Liver (tissue), 9 donors: ENCODE measurements around the gene SBF2. TPM values are rescaled to one million over a fixed set of nuclear protein-coding genes. Genes with fewer than 3 reads are reported as not detected.

Experiments
- DNase-seq: peaks from one replicate; pipeline ENCODE4 v3.0.0-alpha.2; 2017; ENCODE audit warnings: low spot score
- H3K27ac ChIP-seq, 2 donors: one replicate each; pipeline ENCODE4 v1.7.0; 2013; ENCODE audit warnings: inconsistent platforms in 2 of 2, low read length in 2 of 2, control low read depth in 1 of 2, low read depth in 1 of 2, mild to moderate bottlenecking in 1 of 2
- H3K27me3 ChIP-seq, 4 donors: one replicate each; pipeline versions ENCODE4 v1.6.1 to v1.7.0; 2013; ENCODE audit warnings: low read length in 3 of 4, inconsistent platforms in 1 of 4, mild to moderate bottlenecking in 1 of 4, moderate library complexity in 1 of 4; ENCODE audit not compliant: control insufficient read depth in 4 of 4, insufficient read depth in 4 of 4
- H3K36me3 ChIP-seq, 4 donors: one replicate each; pipeline versions ENCODE4 v1.6.1 to v1.7.0; 2013; ENCODE audit warnings: low read length in 3 of 4, mild to moderate bottlenecking in 3 of 4, low read depth in 1 of 4, moderate library complexity in 1 of 4; ENCODE audit not compliant: control insufficient read depth in 4 of 4, insufficient read depth in 3 of 4
- H3K4me1 ChIP-seq, 4 donors: one replicate each; pipeline versions ENCODE4 v1.6.1 to v1.7.0; 2013; ENCODE audit warnings: low read length in 3 of 4, mild to moderate bottlenecking in 3 of 4, moderate library complexity in 1 of 4; ENCODE audit not compliant: control insufficient read depth in 4 of 4, insufficient read depth in 4 of 4
- H3K4me3 ChIP-seq, 3 donors: one replicate each; pipeline versions ENCODE4 v1.6.1 to v1.7.0; 2013; ENCODE audit warnings: low read length in 3 of 3, control low read depth in 1 of 3, low read depth in 1 of 3, mild to moderate bottlenecking in 1 of 3
- H3K9ac ChIP-seq, 2 donors: one replicate each; pipeline ENCODE4 v1.7.0; 2013; ENCODE audit warnings: low read length in 2 of 2, mild to moderate bottlenecking in 2 of 2, moderate library complexity in 2 of 2, control low read depth in 1 of 2, low read depth in 1 of 2
- H3K9me3 ChIP-seq, 4 donors: one replicate each; pipeline versions ENCODE4 v1.6.1 to v1.7.0; 2013; ENCODE audit warnings: low read length in 3 of 4; ENCODE audit not compliant: control insufficient read depth in 4 of 4
- CTCF ChIP-seq: fragments of 150-350 bp; IDR thresholded peaks from 2 replicates; pipeline ENCODE4 v1.5.1; 2017; ENCODE audit warnings: improper control_type of control experiment, low read depth, low read length; ENCODE audit not compliant: missing input control
- EGR1 ChIP-seq, 2 donors: IDR thresholded peaks; 2 replicates each; pipeline ENCODE4 v1.6.1; 2016 to 2018; ENCODE audit warnings: antibody characterized with exemption in 2 of 2, low read depth in 2 of 2
- FOXA1 ChIP-seq: IDR thresholded peaks from 2 replicates; pipeline ENCODE4 v1.6.1; 2016; ENCODE audit warnings: antibody characterized with exemption
- FOXA2 ChIP-seq: IDR thresholded peaks from 2 replicates; pipeline ENCODE4 v1.6.1; 2016; ENCODE audit warnings: antibody characterized with exemption
- GABPA ChIP-seq, 2 donors: IDR thresholded peaks in 1 of 2; conservative IDR thresholded peaks in 1 of 2; 2 replicates each; pipeline ENCODE4 v1.6.1; 2016; ENCODE audit warnings: antibody characterized with exemption in 2 of 2, mild to moderate bottlenecking in 1 of 2, moderate library complexity in 1 of 2
- HNF4A ChIP-seq, 2 donors: conservative IDR thresholded peaks; 2 replicates each; pipeline ENCODE4 v1.6.1; 2016; ENCODE audit warnings: antibody characterized with exemption in 2 of 2, mild to moderate bottlenecking in 2 of 2
- HNF4G ChIP-seq: IDR thresholded peaks from 2 replicates; pipeline ENCODE4 v1.6.1; 2016; ENCODE audit warnings: antibody characterized with exemption
- JUND ChIP-seq, 2 donors: IDR thresholded peaks; 2 replicates each; pipeline ENCODE4 v1.6.1; 2016; ENCODE audit warnings: antibody characterized with exemption in 2 of 2
- MAX ChIP-seq: IDR thresholded peaks from 2 replicates; pipeline ENCODE4 v1.6.1; 2016; ENCODE audit warnings: antibody characterized with exemption
- NR2F2 ChIP-seq: IDR thresholded peaks from 2 replicates; pipeline ENCODE4 v1.6.1; 2016; ENCODE audit warnings: antibody characterized with exemption
- RAD21 ChIP-seq, 2 donors: IDR thresholded peaks; 2 replicates each; pipeline ENCODE4 v1.6.1; 2016; ENCODE audit warnings: antibody characterized with exemption in 2 of 2, mild to moderate bottlenecking in 2 of 2
- RXRA ChIP-seq, 2 donors: IDR thresholded peaks; 2 replicates each; pipeline ENCODE4 v1.6.1; 2017 to 2018; ENCODE audit warnings: antibody characterized with exemption in 2 of 2, mild to moderate bottlenecking in 1 of 2
- SP1 ChIP-seq: IDR thresholded peaks from 2 replicates; pipeline ENCODE4 v1.6.1; 2018; ENCODE audit warnings: antibody characterized with exemption, mild to moderate bottlenecking
- TAF1 ChIP-seq: conservative IDR thresholded peaks from 2 replicates; pipeline ENCODE4 v1.6.1; 2016; ENCODE audit warnings: antibody characterized with exemption, mild to moderate bottlenecking
- YY1 ChIP-seq: IDR thresholded peaks from 2 replicates; pipeline ENCODE4 v1.6.1; 2016; ENCODE audit warnings: antibody characterized with exemption, mild to moderate bottlenecking
- WGBS: extraction: QIAGEN DNeasy Blood & Tissue Kit; methylation state at CpG from one replicate; pipeline ENCODE4 v1.1.7; 2013; 5-methylcytosine and 5-hydroxymethylcytosine counted together
- polyA plus RNA-seq, 2 donors: library from polyadenylated mRNA; stranded (reverse) in 1 of 2; unstranded in 1 of 2; fragments of 200-250 nt in 1 of 2; fragments of >200 nt in 1 of 2; fragmentation: Nextera tagmentation in 1 of 2; extraction: Ambion mirVana in 1 of 2; gene quantifications; one replicate each; pipeline versions ENCODE4 v1.2.1 to v1.2.3, GENCODE V29; 2013 to 2015
- total RNA-seq, 2 donors: library from RNA; depleted of rRNA; stranded (reverse); fragments of >200 nt; gene quantifications; one replicate each; pipeline ENCODE4 v1.2.3, GENCODE V29; 2014
- TF ChIP-seq, protein P1 (sequence below): IDR thresholded peaks from 2 replicates; pipeline ENCODE4 v1.6.1; 2016; ENCODE audit warnings: antibody characterized with exemption, mild to moderate bottlenecking
- TF ChIP-seq, protein P2 (sequence below): IDR thresholded peaks from 2 replicates; pipeline ENCODE4 v1.6.1; 2016; ENCODE audit warnings: antibody characterized with exemption
- TF ChIP-seq, protein P3 (sequence below): IDR thresholded peaks from 2 replicates; pipeline ENCODE4 v1.6.1; 2016; ENCODE audit warnings: antibody characterized with exemption
- donor health status: healthy.
- donor health status: healthy.
- donor health status: healthy.
- donor health status: healthy.
- donor health status: healthy.

The SBF2 gene
- total and polyA plus RNA-seq, 4 donors: 7.5 to 31.3 (median 14.7) TPM

- WGBS: 98% methylated on average over 2 of the region's 2 CpGs
- TF ChIP-seq CTCF (no peak), JUND (IDR thresholded peaks at IDR 0.05) (no peak), FOXA1 (no peak), SP1 (no peak), YY1 (no peak), RAD21 (IDR thresholded peaks at IDR 0.05) (no peak), MAX (no peak), HNF4A (conservative IDR thresholded peaks at IDR 0.05) (no peak), EGR1 (IDR thresholded peaks at IDR 0.05; ENCODE audit: low read depth in 2 of 2) (no peak), HNF4G (no peak), RXRA (IDR thresholded peaks at IDR 0.05) (no peak), GABPA (IDR thresholded peaks at IDR 0.05 in 1 of 2, conservative IDR thresholded peaks at IDR 0.05 in 1 of 2) (no peak), NR2F2 (no peak), FOXA2 (no peak), TAF1 (no peak)
- TF ChIP-seq, protein P1, sequence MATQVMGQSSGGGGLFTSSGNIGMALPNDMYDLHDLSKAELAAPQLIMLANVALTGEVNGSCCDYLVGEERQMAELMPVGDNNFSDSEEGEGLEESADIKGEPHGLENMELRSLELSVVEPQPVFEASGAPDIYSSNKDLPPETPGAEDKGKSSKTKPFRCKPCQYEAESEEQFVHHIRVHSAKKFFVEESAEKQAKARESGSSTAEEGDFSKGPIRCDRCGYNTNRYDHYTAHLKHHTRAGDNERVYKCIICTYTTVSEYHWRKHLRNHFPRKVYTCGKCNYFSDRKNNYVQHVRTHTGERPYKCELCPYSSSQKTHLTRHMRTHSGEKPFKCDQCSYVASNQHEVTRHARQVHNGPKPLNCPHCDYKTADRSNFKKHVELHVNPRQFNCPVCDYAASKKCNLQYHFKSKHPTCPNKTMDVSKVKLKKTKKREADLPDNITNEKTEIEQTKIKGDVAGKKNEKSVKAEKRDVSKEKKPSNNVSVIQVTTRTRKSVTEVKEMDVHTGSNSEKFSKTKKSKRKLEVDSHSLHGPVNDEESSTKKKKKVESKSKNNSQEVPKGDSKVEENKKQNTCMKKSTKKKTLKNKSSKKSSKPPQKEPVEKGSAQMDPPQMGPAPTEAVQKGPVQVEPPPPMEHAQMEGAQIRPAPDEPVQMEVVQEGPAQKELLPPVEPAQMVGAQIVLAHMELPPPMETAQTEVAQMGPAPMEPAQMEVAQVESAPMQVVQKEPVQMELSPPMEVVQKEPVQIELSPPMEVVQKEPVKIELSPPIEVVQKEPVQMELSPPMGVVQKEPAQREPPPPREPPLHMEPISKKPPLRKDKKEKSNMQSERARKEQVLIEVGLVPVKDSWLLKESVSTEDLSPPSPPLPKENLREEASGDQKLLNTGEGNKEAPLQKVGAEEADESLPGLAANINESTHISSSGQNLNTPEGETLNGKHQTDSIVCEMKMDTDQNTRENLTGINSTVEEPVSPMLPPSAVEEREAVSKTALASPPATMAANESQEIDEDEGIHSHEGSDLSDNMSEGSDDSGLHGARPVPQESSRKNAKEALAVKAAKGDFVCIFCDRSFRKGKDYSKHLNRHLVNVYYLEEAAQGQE: no peak
- TF ChIP-seq, protein P2, sequence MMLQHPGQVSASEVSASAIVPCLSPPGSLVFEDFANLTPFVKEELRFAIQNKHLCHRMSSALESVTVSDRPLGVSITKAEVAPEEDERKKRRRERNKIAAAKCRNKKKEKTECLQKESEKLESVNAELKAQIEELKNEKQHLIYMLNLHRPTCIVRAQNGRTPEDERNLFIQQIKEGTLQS: no peak
- TF ChIP-seq, protein P3, sequence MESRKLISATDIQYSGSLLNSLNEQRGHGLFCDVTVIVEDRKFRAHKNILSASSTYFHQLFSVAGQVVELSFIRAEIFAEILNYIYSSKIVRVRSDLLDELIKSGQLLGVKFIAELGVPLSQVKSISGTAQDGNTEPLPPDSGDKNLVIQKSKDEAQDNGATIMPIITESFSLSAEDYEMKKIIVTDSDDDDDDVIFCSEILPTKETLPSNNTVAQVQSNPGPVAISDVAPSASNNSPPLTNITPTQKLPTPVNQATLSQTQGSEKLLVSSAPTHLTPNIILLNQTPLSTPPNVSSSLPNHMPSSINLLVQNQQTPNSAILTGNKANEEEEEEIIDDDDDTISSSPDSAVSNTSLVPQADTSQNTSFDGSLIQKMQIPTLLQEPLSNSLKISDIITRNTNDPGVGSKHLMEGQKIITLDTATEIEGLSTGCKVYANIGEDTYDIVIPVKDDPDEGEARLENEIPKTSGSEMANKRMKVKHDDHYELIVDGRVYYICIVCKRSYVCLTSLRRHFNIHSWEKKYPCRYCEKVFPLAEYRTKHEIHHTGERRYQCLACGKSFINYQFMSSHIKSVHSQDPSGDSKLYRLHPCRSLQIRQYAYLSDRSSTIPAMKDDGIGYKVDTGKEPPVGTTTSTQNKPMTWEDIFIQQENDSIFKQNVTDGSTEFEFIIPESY: no peak
- Histone ChIP-seq H3K4me3 (no peak overlapping the region), H3K27me3 (no peaks in the 10 kb centered on the region), H3K36me3 (peaks cover 0 to 2% (median 0%) of the 10 kb centered on the region in 4 donors), H3K9me3 (no peaks in the 10 kb centered on the region), H3K4me1 (peaks cover 0 to 3% (median 1%) of the 10 kb centered on the region in 4 donors), H3K27ac (no peak overlapping the region), H3K9ac (no peak overlapping the region)
- no peak for DNase-seq
These were observed 50.0 kb downstream of the SBF2 start for GRCh38 chr11:10243896-10244575.
